HG02884 (cell line): ENCODE results near the gene PRCC.
"Not testable (repeated sequence)": the region's sequence is repeated elsewhere in the genome, so short reads cannot be mapped to it uniquely, and the experiment has no call there.

Source experiments
- ATAC-seq: cut with Tn5 transposase; IDR thresholded peaks from one replicate; pipeline ENCODE4 v1.9.1; 2021; ENCODE audit warnings: mild to moderate bottlenecking, moderate library complexity; ENCODE audit not compliant: unreplicated experiment

The PRCC gene

GRCh38 chr1:156757572-156758253 is 9.6 kb upstream of the PRCC start:
- ATAC-seq, result not testable (repeated sequence)

GRCh38 chr1:156760092-156760795 is 7.1 kb upstream of the PRCC start:
- no peak for ATAC-seq

- no peak for ATAC-seq
These were observed 6.6 kb upstream of the PRCC start for GRCh38 chr1:156760796-156761104.

DNA sequence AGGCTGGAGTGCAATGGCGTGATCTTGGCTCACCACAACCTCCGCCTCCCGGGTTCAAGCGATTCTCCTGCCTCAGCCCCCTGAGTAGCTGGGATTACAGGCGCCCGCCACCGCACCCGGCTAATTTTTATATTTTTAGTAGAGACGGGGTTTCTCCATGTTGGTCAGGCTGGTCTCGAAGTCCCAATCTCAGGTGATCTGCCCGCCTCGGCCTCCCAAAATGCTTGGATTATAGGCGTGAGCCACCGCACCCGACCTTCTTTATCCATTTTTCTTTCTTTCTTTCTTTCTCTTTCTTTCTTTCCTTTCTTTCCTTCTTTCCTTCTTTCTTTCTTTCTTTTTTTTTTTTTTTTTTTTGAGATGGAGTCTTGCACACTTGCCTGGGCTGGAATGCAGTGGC is 2.2 kb upstream of the PRCC start:
- not testable (repeated sequence) for ATAC-seq

GRCh38 chr1:156765666-156766065 is 1.7 kb upstream of the PRCC start:
- ATAC-seq, result no peak

DNA sequence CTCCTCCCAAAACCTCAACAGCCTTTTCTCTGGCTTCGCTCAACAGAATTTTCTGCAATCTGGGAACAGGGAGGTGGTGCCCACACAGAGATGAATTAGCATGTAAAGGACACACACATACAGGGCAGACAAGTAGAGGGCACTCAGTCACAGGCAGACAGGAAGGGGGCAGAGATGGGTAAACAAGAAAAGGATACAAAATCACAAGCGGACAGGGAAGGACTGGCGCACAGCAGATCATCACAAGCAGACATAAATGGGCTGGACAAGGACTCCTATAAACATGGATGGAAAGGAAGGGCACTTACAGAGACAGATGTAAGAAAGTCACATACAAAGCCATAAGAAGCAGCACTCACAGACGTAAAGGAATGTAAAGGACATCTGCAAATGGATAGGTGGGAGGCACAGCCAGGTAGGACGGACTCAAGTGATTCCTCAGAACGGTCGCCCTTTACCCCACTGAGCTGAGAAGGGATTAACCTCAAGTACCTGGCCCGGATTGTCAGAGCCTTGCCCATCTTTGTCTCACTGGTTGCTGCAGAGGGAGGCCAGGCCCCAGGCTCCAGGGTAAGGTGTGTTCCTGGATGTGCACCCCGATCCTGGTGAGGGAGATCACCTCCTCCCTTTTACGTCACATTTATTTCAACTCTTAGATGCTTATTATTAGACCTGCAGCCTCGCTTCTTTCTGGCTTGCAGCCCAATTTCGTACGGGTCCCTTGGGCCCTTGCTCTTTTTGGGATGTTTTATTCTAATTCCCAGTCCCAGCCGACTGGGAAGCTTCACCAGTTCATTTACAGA is 836 bp upstream of the PRCC start:
- ATAC-seq, result peak; percentile 9

DNA sequence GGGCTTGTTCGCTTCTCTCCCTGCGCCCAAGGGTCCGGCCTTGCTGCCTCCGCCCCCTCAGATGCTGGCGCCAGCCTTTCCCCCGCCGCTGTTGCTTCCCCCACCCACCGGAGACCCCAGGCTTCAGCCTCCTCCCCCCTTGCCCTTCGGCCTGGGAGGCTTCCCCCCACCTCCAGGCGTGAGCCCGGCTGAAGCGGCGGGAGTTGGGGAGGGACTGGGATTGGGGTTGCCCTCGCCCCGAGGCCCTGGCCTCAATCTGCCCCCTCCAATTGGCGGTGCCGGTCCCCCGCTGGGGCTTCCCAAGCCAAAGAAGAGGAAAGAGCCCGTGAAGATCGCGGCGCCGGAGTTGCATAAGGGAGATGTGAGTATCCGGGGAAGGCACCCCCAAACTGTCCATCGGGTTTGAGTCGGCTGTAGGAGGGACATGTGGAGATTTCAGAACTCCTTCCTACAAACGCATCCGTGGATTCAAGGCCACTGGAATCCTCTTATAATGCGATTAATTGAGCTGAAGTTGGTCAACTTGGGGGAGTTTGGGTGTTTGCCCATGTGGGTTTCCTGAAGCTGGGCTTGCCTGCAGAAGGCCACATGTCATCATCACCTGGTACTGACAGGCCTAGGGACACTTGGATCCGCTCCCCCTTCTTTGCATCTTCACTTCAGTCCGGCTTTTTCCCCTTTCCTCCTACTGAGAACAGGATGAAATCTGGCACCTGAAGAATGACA is 707 bp downstream of the PRCC start:
- ATAC-seq, result peak; percentile 1

DNA sequence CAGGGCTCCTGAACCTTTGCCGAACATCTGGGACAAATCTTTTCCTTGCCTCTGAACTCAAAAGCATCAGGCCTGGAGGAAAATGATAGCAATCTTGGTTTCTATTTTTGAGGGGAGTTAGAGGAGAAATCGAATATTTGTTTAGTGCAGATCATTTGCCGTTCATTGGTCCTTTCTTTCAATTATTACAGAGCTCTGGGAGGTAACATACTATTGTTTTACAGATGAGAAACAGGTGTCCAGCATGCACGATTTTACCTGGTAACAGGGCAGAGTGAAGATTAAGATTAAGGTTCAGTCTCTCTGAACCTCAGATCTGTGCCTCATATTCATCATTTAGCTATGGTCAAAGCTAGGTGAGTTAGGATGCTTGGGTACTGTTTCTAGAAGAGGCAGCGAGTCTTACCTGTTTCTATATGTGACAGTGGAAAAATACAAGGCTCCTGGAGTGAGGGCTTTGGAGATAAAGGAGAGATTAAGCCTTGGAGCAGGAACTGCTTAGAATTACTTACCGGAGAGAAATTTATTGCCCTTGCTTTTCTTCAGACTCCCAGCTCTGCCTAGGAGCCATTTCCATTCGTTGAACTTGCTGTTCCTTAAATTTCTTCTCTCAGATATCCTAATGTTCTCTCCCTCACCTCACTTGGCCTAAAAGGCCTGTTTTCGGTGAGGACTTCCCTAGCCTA is 1.4 kb downstream of the PRCC start:
- ATAC-seq, result no peak

GRCh38 chr1:156772222-156772621 is 4.9 kb downstream of the PRCC start:
- ATAC-seq, result no peak

DNA sequence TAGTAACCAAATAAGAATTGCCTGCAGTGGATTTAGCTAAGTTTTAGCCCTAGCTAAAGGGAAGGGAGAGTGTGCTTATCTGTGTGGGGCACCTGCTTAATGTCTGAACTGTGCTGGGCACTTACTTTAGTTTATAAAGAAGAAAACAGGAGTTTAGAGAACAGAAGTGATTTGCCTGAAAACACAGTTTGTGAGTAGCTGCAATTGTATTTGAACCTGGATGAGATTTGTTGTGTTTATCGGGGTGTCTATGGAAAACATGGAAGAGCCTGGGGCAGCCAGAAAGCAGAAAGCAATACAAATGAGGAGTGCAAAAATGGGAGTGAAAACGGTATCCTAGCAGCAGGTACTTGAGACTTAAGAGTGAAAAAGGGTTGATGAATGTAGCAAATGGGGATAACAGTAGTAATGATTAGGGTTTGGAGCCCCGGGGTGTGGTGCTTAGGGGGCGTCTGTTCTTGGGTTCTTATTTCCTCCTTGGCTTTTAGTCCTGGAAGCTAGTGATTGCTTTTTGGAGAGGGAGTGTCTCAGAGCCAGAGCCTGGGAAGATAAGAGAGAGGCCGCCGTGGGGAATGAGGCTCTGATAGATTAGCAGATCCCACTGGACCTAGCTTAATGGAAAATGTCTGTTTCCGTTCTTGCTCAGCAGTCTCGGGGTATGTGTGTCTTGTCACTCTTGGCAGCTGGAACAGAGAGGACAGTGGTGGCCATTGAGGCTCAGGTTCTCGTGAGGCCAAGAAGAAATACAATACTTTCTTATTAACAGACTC is 5.6 kb downstream of the PRCC start:
- no peak for ATAC-seq

DNA sequence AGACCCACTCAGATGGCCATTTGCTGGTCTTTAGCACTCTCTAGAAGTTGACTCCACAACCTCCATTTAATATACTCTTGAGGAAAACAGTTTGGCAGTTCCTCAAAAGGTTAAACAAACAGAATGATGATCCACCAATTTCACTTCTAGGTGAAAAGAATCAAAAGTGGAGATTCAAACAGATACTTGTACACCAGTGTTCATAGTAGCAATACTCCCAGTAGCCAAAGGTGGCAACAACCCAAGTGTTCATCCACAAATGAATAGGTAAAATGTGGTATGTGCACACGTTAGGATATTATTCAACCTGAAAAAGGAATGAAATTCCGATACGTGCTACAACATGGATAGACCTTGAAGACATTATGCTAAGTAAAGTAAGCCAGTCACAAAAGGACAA is 6.3 kb downstream of the PRCC start:
- no peak for ATAC-seq

GRCh38 chr1:156775799-156776198 is 8.5 kb downstream of the PRCC start:
- no peak for ATAC-seq

DNA sequence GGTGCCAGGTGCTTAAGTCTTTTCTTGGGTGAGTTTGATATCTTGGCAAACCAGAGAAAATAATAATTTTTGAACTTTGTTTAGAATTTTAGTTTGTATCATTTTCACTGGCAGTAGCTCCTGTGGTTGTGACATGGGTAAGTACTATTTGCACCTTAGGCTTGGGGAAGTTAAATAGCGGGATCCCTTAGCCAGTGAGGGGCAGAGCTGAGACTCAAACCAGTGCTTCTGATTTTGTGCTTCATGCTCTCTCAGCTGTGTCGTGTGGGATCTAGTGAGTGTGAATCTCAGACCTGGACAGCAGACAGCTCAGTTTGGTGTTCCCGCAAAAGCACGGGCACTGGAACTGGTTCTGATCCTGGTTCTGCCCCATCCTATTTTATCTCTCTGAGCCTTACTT is 9.6 kb downstream of the PRCC start:
- ATAC-seq, result no peak

DNA sequence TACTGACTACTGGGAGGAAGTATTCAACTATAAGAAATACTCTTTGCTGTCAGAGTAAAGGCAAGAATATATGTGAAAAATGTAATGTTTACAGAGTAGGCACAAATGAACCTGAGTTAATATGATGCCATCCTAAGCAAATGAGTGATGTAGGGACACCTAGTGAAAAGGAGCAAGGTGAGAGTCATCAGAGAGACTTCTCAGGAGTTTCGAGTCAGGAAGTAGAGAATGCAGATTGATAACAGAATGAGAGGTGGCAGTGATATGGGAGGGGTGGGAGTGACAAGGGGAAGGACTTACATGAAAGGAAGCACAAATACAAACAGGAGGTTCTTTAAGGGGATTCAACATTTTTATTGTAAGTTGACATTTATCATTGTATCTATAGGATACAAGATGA is 10.2 kb downstream of the PRCC start:
- no peak for ATAC-seq

GRCh38 chr1:156781585-156782186 is 14.4 kb downstream of the PRCC start:
- ATAC-seq, result no peak

DNA sequence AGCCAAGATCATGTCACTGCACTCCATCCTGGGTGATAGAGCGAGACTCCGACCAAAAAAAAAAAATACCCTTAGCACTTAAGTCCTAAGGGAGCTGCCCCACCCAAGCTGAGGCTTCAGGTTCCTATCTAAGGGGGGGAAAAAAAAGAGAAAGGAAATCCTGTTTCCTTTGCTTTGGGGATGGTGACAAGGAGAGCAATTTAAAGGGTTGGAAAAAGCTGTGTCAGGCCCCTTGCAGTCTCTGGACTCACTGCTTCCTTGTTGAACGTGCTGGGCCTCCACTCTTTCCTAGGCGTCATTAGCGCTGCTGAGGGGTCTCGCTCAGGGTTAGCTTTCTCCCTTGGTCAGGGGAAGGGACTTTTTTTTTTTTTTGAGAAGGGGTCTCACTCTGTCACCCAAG is 18.1 kb downstream of the PRCC start:
- ATAC-seq, result no peak

DNA sequence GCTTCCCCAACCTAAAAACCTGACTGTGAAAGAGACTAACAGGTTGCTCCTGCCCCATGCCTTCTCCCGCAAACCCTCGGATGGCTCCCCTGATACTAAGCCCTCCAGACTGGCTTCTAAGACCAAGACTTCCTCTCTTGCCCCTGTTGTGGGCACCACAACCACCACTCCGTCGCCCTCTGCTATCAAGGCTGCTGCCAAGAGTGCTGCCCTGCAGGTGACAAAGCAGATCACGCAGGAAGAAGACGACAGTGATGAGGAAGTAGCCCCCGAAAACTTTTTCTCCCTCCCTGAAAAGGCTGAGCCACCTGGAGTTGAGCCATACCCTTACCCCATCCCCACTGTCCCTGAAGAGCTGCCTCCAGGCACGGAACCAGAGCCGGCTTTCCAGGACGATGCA is 19.3 kb downstream of the PRCC start:
- ATAC-seq, result no peak

GRCh38 chr1:156788136-156788535 is 20.8 kb downstream of the PRCC start:
- ATAC-seq, result no peak

DNA sequence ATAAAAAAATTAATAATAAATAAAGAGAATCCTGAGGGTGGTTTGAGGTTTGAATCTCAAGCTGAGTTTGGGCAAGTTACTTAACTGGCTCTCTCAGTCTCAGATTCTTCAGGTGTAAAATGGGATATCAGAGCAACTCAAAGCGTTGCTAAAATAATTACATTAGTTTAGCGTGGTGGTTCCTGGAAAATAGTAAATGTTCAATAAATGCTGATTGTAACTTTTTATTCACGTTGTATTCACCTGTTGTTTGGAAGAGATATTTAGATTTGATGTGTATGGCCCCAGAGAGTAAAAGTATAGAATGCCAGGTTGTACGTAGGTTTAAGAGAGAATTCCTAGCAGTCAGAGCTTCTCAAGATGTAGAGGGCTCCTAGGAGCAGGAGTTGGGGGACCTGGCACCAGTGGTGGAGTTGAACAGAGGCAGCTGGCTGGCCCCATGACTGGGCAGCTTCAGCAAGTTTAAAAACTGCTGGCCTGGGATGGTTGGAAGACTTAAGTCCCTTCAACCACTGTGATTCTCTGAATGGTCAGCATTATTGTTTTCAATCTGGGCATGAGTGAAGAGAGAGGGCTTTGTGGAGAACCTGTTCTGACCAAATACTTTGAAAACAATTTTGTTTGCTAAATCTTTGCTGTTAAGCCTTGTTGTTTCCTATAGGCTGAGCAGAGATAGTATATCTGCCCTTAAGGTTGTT is 22.4 kb downstream of the PRCC start:
- ATAC-seq, result no peak
